ENCODE data around the gene RAMP1. TPM values are rescaled to one million over a fixed set of nuclear protein-coding genes. Genes with fewer than 3 reads are reported as not detected.

The RAMP1 gene
- total RNA-seq, 1 experiment from 2014 or later: 23.4 TPM

GRCh38 chr2:237876951-237877491, 17.6 kb downstream of the RAMP1 start:
- DNase-seq (ENCODE audit: low read depth, low spot score): no peak
- ChIA-PET RAD21 (ENCODE audit: low non-redundant PET in 1 of 2, low total read pairs in 2 of 2, uncharacterized antibody in 2 of 2, unreplicated experiment in 2 of 2) (no interaction called here), CTCF (no interaction called here), POLR2A (no interaction called here)
- peaks cover 0 to 6% of the 10 kb centered on the region in 2 experiments; a peak in 1 of 4 replicates for H3K36me3 ChIP-seq (ENCODE audit: control insufficient read depth in 1 of 2, insufficient read depth in 2 of 2, low read length in 2 of 2)
- H3K4me1 ChIP-seq (ENCODE audit: control insufficient read depth in 1 of 2, insufficient read depth in 2 of 2, low read length in 2 of 2): peaks cover 12 to 27% of the 10 kb centered on the region in 2 experiments
- H3K79me2 ChIP-seq (ENCODE audit: insufficient read depth, low read length): no peaks in the 10 kb centered on the region
- intact Hi-C loops (cut with micrococcal nuclease): no loop called here
- H3K27ac ChIP-seq (ENCODE audit: low read depth, low read length): no peak overlapping the region
- no peak overlapping the region for H3K9ac ChIP-seq (ENCODE audit: low read length)
- no peak overlapping the region for H2AFZ ChIP-seq (ENCODE audit: low read depth, low read length, poor library complexity, severe bottlenecking)
- no peaks in the 10 kb centered on the region for H3K9me2 ChIP-seq (ENCODE audit: insufficient read depth)
- H3K4me3 ChIP-seq (replicated peaks in 1 of 2; ENCODE audit: low read depth in 1 of 2, low read length in 2 of 2): no peak overlapping the region
- BruUV-seq (replicated peaks): no TSS peak
- H3K27me3 ChIP-seq (ENCODE audit: insufficient read depth, low read length): no peaks in the 10 kb centered on the region
- no peak for ATAC-seq
- H3K4me2 ChIP-seq (ENCODE audit: low read length): no peak overlapping the region
- H3K9me3 ChIP-seq (ENCODE audit: control insufficient read depth in 1 of 2, insufficient read depth in 1 of 2, low read depth in 1 of 2, low read length in 2 of 2): no peaks in the 10 kb centered on the region
- H4K20me1 ChIP-seq (ENCODE audit: insufficient read depth): no peaks in the 10 kb centered on the region
- TF ChIP-seq ZFX (IDR thresholded peaks at IDR 0.05): no peak
- no peak for TF ChIP-seq RAD21 (IDR thresholded peaks at IDR 0.05; ENCODE audit: low read depth)
- no peak for TF ChIP-seq CBX3 (IDR thresholded peaks at IDR 0.05; ENCODE audit: low read depth)
- TF ChIP-seq ZNF274 (IDR thresholded peaks at IDR 0.05; ENCODE audit: low read depth, low read length): no peak
- no peak for TF ChIP-seq SIN3A (IDR thresholded peaks at IDR 0.05; ENCODE audit: low read depth)
- TF ChIP-seq REST (IDR thresholded peaks at IDR 0.05; ENCODE audit: low read depth): no peak
- TF ChIP-seq EZH2phosphoT487 (IDR thresholded peaks at IDR 0.05; ENCODE audit: borderline replicate concordance): no peak
- TF ChIP-seq SRF (IDR thresholded peaks at IDR 0.05; ENCODE audit: low read depth): no peak
- no peak for TF ChIP-seq FOSL1 (IDR thresholded peaks at IDR 0.05; ENCODE audit: low read depth)
- no peak for TF ChIP-seq CEBPB (IDR thresholded peaks at IDR 0.05; ENCODE audit: low read depth)
- no peak for TF ChIP-seq MAX (IDR thresholded peaks at IDR 0.05)
- TF ChIP-seq CTCF (IDR thresholded peaks at IDR 0.05 in 2 of 3, conservative IDR thresholded peaks at IDR 0.05 in 1 of 3; ENCODE audit: borderline replicate concordance in 1 of 3, insufficient read depth in 1 of 3, low read depth in 2 of 3, low read length in 2 of 3): no peak
- no peak for TF ChIP-seq SP1 (IDR thresholded peaks at IDR 0.05; ENCODE audit: low read depth)
- TF ChIP-seq ELF1 (IDR thresholded peaks at IDR 0.05; ENCODE audit: borderline replicate concordance, low read depth): no peak
